Transverse colon (tissue), 4 donors: ENCODE results near the gene FAM50B. TPM values are rescaled to one million over a fixed set of nuclear protein-coding genes. Genes with fewer than 3 reads are reported as not detected.

ENCODE experiments used
- DNase-seq: peaks from one replicate; pipeline ENCODE4 v3.0.0-alpha.2; 2019
- H3K27ac ChIP-seq, 4 donors: fragments of 200-600 bp; sonication (generic); 2 replicates each; pipeline ENCODE4 v1.5.1; 2016 to 2018; ENCODE audit warnings: inconsistent platforms in 4 of 4
- H3K27me3 ChIP-seq: fragments of 200-600 bp; sonication (generic); 2 replicates; pipeline ENCODE4 v1.5.1; 2017; ENCODE audit warnings: inconsistent platforms
- H3K36me3 ChIP-seq, 4 donors: fragments of 200-600 bp; sonication (generic); 2 replicates each; pipeline ENCODE4 v1.5.1; 2017 to 2019; ENCODE audit warnings: inconsistent platforms in 4 of 4
- H3K4me1 ChIP-seq, 4 donors: fragments of 200-600 bp; sonication (generic); 2 replicates each; pipeline ENCODE4 v1.5.1; 2017 to 2020; ENCODE audit warnings: inconsistent platforms in 4 of 4
- H3K4me3 ChIP-seq, 4 donors: fragments of 200-600 bp; sonication (generic); 1 replicate in 1 of 4; 2 replicates in 3 of 4; pipeline versions ENCODE4 v1.5.1 to v1.6.1; 2017 to 2019; ENCODE audit warnings: inconsistent platforms in 4 of 4
- H3K9me3 ChIP-seq, 2 donors: fragments of 200-600 bp; sonication (generic); 2 replicates each; pipeline ENCODE4 v1.5.1; 2017 to 2019; ENCODE audit warnings: inconsistent platforms in 2 of 2
- CTCF ChIP-seq, 5 experiments: fragments of 200-600 bp in 3 of 5; fragments of 450-650 bp in 2 of 5; sonication (generic) in 3 of 5; IDR thresholded peaks; 1 replicate in 2 of 5; 2 replicates in 3 of 5; pipeline ENCODE4 v1.5.1; 2016 to 2017; ENCODE audit warnings: antibody characterized with exemption in 5 of 5, inconsistent platforms in 3 of 5, mild to moderate bottlenecking in 2 of 5, moderate library complexity in 1 of 5
- EP300 ChIP-seq: sonication (generic); formaldehyde crosslinking; IDR thresholded peaks from one replicate; pipeline ENCODE4 v1.6.1; 2017; ENCODE audit warnings: antibody characterized with exemption, low read depth
- POLR2A ChIP-seq: fragments of 450-650 bp; IDR thresholded peaks from one replicate; pipeline ENCODE4 v1.6.1; 2016; ENCODE audit warnings: antibody characterized with exemption, mild to moderate bottlenecking, moderate library complexity
- POLR2AphosphoS5 ChIP-seq, 3 donors: sonication (generic); formaldehyde crosslinking; IDR thresholded peaks; one replicate each; pipeline ENCODE4 v1.6.1; 2016; ENCODE audit warnings: antibody characterized with exemption in 3 of 3
- WGBS, 2 donors: methylation state at CpG; one replicate each; pipeline ENCODE4 v1.1.5; 2018; ENCODE audit warnings: low coverage in 1 of 2; 5-methylcytosine and 5-hydroxymethylcytosine counted together
- in situ Hi-C, 4 donors: fragments of 200-750 bp; cut with MboI; loops; one replicate each; pipeline versions ENCODE4 v1.15.0 to v1.15.1; 2017; ENCODE audit warnings: low sequenced_read_pairs in 3 of 4, low pct_ligation_motif_present in 1 of 4, low pct_unique_long_range_greater_than_20kb in 1 of 4
- intact Hi-C: fragments of 100-400 bp; cut with DNase I; formaldehyde crosslinking; loops from one replicate; pipeline ENCODE4 v1.15.1; 2023; ENCODE audit warnings: low total_unique reads
- total RNA-seq, 4 donors: library from RNA; depleted of rRNA; stranded (reverse); fragments of >200 nt; gene quantifications; one replicate each; pipeline ENCODE4 v1.1.0, GENCODE V29; 2016

FAM50B gene
- total RNA-seq, 4 donors from 2014 or later: 3.4 to 6.4 (median 5.2) TPM; not detected in 1

DNA sequence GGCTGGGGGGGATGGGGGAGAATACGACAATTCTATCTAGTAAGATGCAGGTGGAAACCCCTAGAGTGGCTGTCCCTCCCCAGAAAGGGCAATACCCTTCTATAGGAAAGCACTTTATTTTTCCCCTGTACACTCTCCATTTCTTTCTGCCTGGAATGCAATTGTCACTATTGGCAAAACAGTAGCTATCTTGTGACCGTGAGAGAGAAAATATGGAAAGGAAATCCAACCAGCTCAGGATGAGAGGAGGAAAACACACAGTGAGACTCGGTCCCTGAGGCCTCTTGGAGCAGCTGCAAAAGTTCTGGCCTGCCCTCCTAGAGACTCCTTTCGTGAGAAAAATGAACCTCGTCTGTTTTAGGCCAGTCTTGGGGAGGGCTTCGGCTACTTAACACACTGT is 43.4 kb downstream of the FAM50B start:
- Histone ChIP-seq H3K9me3 (no peaks in the 10 kb centered on the region), H3K4me3 (no peak overlapping the region), H3K4me1 (peaks cover 0 to 16% (median 8%) of the 10 kb centered on the region in 4 donors), H3K27ac (no peak overlapping the region), H3K27me3 (no peaks in the 10 kb centered on the region), H3K36me3 (no peaks in the 10 kb centered on the region)
- TF ChIP-seq POLR2AphosphoS5 (IDR thresholded peaks at IDR 0.05): no peak
- no peak for TF ChIP-seq CTCF (IDR thresholded peaks at IDR 0.05)
- no peak for TF ChIP-seq EP300
- TF ChIP-seq POLR2A: no peak
- 77% methylated on average over 6 of the region's 6 CpGs; no CpG with 5 or more reads in 1 of the 2 donors for WGBS, 2 donors
- in situ Hi-C loops (no loop called here), intact Hi-C loops (no loop called here)
- no peak for DNase-seq

DNA sequence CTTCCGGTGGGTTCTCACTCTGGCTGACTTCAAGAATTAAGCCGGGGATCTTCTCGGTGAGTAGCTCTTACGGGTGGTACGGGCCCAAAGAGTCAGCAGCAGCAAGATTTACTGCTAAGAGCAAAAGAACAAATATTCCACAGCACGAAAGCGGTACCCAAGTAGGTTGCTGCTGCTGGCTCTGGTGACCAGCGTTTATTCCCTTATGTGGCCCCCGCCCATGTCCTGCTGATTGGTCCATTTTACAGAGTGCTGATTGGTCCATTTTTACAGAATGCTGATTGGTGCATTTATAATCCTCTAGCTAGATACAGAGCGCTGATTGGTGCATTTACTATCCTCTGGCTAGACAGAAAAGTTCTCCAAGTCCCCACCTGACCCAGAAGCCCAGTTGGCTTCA is 44.3 kb downstream of the FAM50B start:
- no peaks in the 10 kb centered on the region for H3K36me3 ChIP-seq
- H3K27me3 ChIP-seq: no peaks in the 10 kb centered on the region
- 96 to 97% methylated on average over 7 to 10 of the region's 10 CpGs for WGBS, 2 donors
- no peak for TF ChIP-seq CTCF (IDR thresholded peaks at IDR 0.05)
- no peak for TF ChIP-seq EP300
- no peak for TF ChIP-seq POLR2AphosphoS5 (IDR thresholded peaks at IDR 0.05)
- no peak for TF ChIP-seq POLR2A
- no peaks in the 10 kb centered on the region for H3K9me3 ChIP-seq
- H3K4me3 ChIP-seq: no peak overlapping the region
- peaks cover 0 to 7% (median 3%) of the 10 kb centered on the region in 4 donors for H3K4me1 ChIP-seq
- no peak for DNase-seq
- intact Hi-C loops (no loop called here), in situ Hi-C loops (no loop called here)
- no peak overlapping the region for H3K27ac ChIP-seq

- TF ChIP-seq POLR2AphosphoS5 (IDR thresholded peaks at IDR 0.05): no peak
- TF ChIP-seq EP300: no peak
- TF ChIP-seq POLR2A: no peak
- TF ChIP-seq CTCF (IDR thresholded peaks at IDR 0.05): no peak
- H3K4me1 ChIP-seq: peaks cover 0 to 3% (median 1%) of the 10 kb centered on the region in 4 donors
- in situ Hi-C loops (no loop called here), intact Hi-C loops (no loop called here)
- H3K4me3 ChIP-seq: no peak overlapping the region
- no peak for DNase-seq
- WGBS, 2 donors: 95% methylated on average over 3 of the region's 3 CpGs; no CpG with 5 or more reads in 1 of the 2 donors
- no peaks in the 10 kb centered on the region for H3K36me3 ChIP-seq
- no peak overlapping the region for H3K27ac ChIP-seq
- H3K27me3 ChIP-seq: no peaks in the 10 kb centered on the region
- H3K9me3 ChIP-seq: no peaks in the 10 kb centered on the region
Observed at GRCh38 chr6:3893917-3894316, 44.7 kb downstream of the FAM50B start.

DNA sequence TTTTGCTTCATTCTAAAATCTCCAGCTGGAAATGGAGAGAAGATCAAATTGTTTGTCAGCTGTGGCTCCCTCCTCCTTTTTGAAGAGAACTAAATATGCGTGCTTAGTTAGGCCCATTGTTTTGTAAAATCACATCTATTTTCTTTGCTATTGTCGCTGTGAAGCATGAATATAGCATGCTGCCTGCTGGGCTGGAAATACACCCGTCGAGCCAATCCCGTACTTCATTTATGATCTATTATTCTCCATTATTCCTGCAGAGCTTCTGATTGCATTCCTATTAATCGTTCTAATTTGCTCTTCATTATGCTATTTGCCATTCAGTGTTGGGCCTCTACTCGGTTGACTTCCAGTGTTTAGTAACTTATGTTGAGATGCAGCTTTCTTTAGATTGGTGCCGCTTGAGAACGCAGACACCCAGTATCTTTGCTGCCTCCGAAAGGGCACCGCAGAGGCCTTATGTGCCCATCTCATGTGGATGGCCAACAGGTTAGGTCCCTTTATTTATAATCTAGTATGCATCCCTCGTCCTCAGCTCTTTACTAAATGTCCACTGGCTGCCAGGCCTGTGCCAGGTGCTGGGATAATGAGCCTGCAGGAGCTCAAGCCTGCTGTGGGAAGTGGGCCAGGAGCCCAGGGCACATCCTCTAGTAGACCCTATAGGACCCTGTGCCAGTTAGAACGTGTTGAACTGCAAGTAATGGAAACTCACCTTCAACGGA is 45.6 kb downstream of the FAM50B start:
- H3K9me3 ChIP-seq: no peaks in the 10 kb centered on the region
- H3K36me3 ChIP-seq: no peaks in the 10 kb centered on the region
- H3K27ac ChIP-seq: no peak overlapping the region
- WGBS, 2 donors: 92 to 93% methylated on average over 2 to 14 of the region's 14 CpGs
- in situ Hi-C loops (no loop called here), intact Hi-C loops (no loop called here)
- DNase-seq: no peak
- H3K4me1 ChIP-seq: no peaks in the 10 kb centered on the region
- TF ChIP-seq POLR2A (no peak), EP300 (no peak), POLR2AphosphoS5 (IDR thresholded peaks at IDR 0.05) (no peak)
- no peak overlapping the region for H3K4me3 ChIP-seq
- H3K27me3 ChIP-seq: no peaks in the 10 kb centered on the region

- Histone ChIP-seq H3K36me3 (no peaks in the 10 kb centered on the region), H3K9me3 (no peaks in the 10 kb centered on the region), H3K4me3 (no peak overlapping the region), H3K27me3 (no peaks in the 10 kb centered on the region), H3K4me1 (no peaks in the 10 kb centered on the region), H3K27ac (no peak overlapping the region)
- intact Hi-C loops (no loop called here), in situ Hi-C loops (no loop called here)
- 73 to 86% methylated on average over 2 to 6 of the region's 6 CpGs for WGBS, 2 donors
- no peak for DNase-seq
- TF ChIP-seq POLR2A (no peak), POLR2AphosphoS5 (IDR thresholded peaks at IDR 0.05) (no peak), CTCF (IDR thresholded peaks at IDR 0.05) (no peak), EP300 (no peak)
Observed at GRCh38 chr6:3895312-3895653, 46.1 kb downstream of the FAM50B start.
